CD14-positive monocyte (primary cell): ENCODE measurements around the gene FOXRED2. TPM values are rescaled to one million over a fixed set of nuclear protein-coding genes. Genes with fewer than 3 reads are reported as not detected.
A peak's percentile ranks its signal among the peaks of the same experiment; 100 is the strongest.

Experiments used
- DNase-seq, 3 donors: peaks; one replicate each; pipeline ENCODE4 v3.0.0-alpha.2; 2011 to 2022
- H2AFZ ChIP-seq: 2 replicates; pipeline ENCODE4 v1.6.0; 2012; ENCODE audit warnings: mild to moderate bottlenecking, low read depth, low read length, inconsistent platforms; ENCODE audit not compliant: insufficient read depth, poor library complexity, severe bottlenecking
- H3K27ac ChIP-seq, 2 donors: 1 replicate in 1 of 2; 2 replicates in 1 of 2; pipeline ENCODE4 v1.5.1; 2012 to 2013; ENCODE audit warnings: low read length in 2 of 2, control low read depth in 1 of 2, inconsistent platforms in 1 of 2, low read depth in 1 of 2, mild to moderate bottlenecking in 1 of 2
- H3K27me3 ChIP-seq, 2 donors: one replicate each; pipeline versions ENCODE4 v1.6.0 to v1.6.1; 2011 to 2013; ENCODE audit warnings: low read length in 2 of 2; ENCODE audit not compliant: control insufficient read depth in 2 of 2, insufficient read depth in 2 of 2
- H3K36me3 ChIP-seq, 2 donors: replicated peaks in 1 of 2; 1 replicate in 1 of 2; 2 replicates in 1 of 2; pipeline versions ENCODE4 v1.5.1 to v1.6.1; 2012 to 2013; ENCODE audit warnings: low read length in 2 of 2, control low read depth in 1 of 2, inconsistent platforms in 1 of 2, mild to moderate bottlenecking in 1 of 2; ENCODE audit not compliant: insufficient read depth in 2 of 2, control insufficient read depth in 1 of 2
- H3K4me1 ChIP-seq, 2 donors: 1 replicate in 1 of 2; 2 replicates in 1 of 2; pipeline versions ENCODE4 v1.5.1 to v1.6.1; 2012 to 2013; ENCODE audit warnings: low read length in 2 of 2, control low read depth in 1 of 2, inconsistent platforms in 1 of 2, mild to moderate bottlenecking in 1 of 2, moderate library complexity in 1 of 2; ENCODE audit not compliant: insufficient read depth in 2 of 2, control insufficient read depth in 1 of 2
- H3K4me2 ChIP-seq: replicated peaks from 2 replicates; pipeline ENCODE3; 2012; ENCODE audit warnings: low read length, moderate library complexity, mild to moderate bottlenecking; ENCODE audit not compliant: poor library complexity, severe bottlenecking; ENCODE audit errors: extremely low read depth
- H3K4me3 ChIP-seq, 3 experiments: fragments of 200-600 bp in 1 of 3; sonication (generic) in 1 of 3; replicated peaks in 1 of 3; 1 replicate in 2 of 3; 2 replicates in 1 of 3; pipeline ENCODE4 v1.5.1; 2011 to 2013; ENCODE audit warnings: low read length in 3 of 3, mild to moderate bottlenecking in 3 of 3, control low read depth in 2 of 3, low read depth in 2 of 3, inconsistent platforms in 1 of 3, moderate library complexity in 1 of 3
- H3K79me2 ChIP-seq: 2 replicates; pipeline ENCODE4 v1.6.0; 2012; ENCODE audit warnings: mild to moderate bottlenecking, control low read depth, inconsistent platforms, low read length, moderate library complexity; ENCODE audit not compliant: insufficient read depth
- H3K9ac ChIP-seq: 2 replicates; pipeline ENCODE4 v1.6.0; 2017; ENCODE audit warnings: low read length, mild to moderate bottlenecking; ENCODE audit not compliant: insufficient read depth, poor library complexity, severe bottlenecking
- H3K9me3 ChIP-seq, 2 donors: replicated peaks in 1 of 2; 1 replicate in 1 of 2; 2 replicates in 1 of 2; pipeline versions ENCODE4 v1.5.1 to v1.6.1; 2012 to 2013; ENCODE audit warnings: low read length in 2 of 2, control low read depth in 1 of 2; ENCODE audit not compliant: control insufficient read depth in 1 of 2, insufficient read depth in 1 of 2
- H4K20me1 ChIP-seq: 2 replicates; pipeline ENCODE4 v1.6.0; 2012; ENCODE audit warnings: mild to moderate bottlenecking, low read length, control low read depth, moderate library complexity; ENCODE audit not compliant: insufficient read depth
- H3K27ac Mint-ChIP-seq, 7 donors: one replicate each; pipeline ENCODE4 v1.8.0; 2020; ENCODE audit warnings: mild to moderate bottlenecking in 7 of 7, mixed read lengths in 7 of 7, moderate library complexity in 6 of 7, inconsistent platforms in 2 of 7
- H3K27me3 Mint-ChIP-seq, 3 donors: one replicate each; pipeline ENCODE4 v1.8.0; 2021 to 2022; ENCODE audit warnings: low read depth in 3 of 3, mild to moderate bottlenecking in 3 of 3, mixed read lengths in 3 of 3, moderate library complexity in 3 of 3, inconsistent platforms in 1 of 3
- H3K36me3 Mint-ChIP-seq, 2 donors: one replicate each; pipeline ENCODE4 v1.8.0; 2020; ENCODE audit warnings: mixed read lengths in 2 of 2, inconsistent platforms in 1 of 2, mild to moderate bottlenecking in 1 of 2
- H3K4me1 Mint-ChIP-seq: one replicate; pipeline ENCODE4 v1.8.0; 2020; ENCODE audit warnings: mild to moderate bottlenecking, mixed read lengths
- H3K4me3 Mint-ChIP-seq, 2 donors: one replicate each; pipeline ENCODE4 v1.8.0; 2020; ENCODE audit warnings: mild to moderate bottlenecking in 2 of 2, mixed read lengths in 2 of 2, moderate library complexity in 1 of 2
- H3K9me3 Mint-ChIP-seq, 7 donors: one replicate each; pipeline ENCODE4 v1.8.0; 2020 to 2022; ENCODE audit warnings: mixed read lengths in 7 of 7, mild to moderate bottlenecking in 6 of 7, moderate library complexity in 6 of 7, inconsistent platforms in 2 of 7
- WGBS: methylation state at CpG from one replicate; pipeline ENCODE4 v1.1.5; 2013; ENCODE audit warnings: missing lambda C conversion rate; ENCODE audit not compliant: insufficient coverage; 5-methylcytosine and 5-hydroxymethylcytosine counted together
- intact Hi-C, 2 donors: fragments of 100-400 bp; cut with micrococcal nuclease; formaldehyde crosslinking; loops; one replicate each; pipeline versions ENCODE4 v1.15.0 to v1.15.1; 2023
- polyA plus RNA-seq, 3 donors: library from polyadenylated mRNA; depleted of rRNA in 1 of 3; unstranded in 2 of 3; stranded (reverse) in 1 of 3; fragments of 300-500 nt in 2 of 3; fragments of >200 nt in 1 of 3; fragmentation: Illumina TruSeq in 2 of 3; gene quantifications; 1 replicate in 2 of 3; 2 replicates in 1 of 3; pipeline ENCODE4 v1.2.3, GENCODE V29; 2012 to 2021
- TF ChIP-seq, protein P1 (sequence below): fragments of 200-600 bp; IDR thresholded peaks from one replicate; pipeline ENCODE4 v1.8.0; 2022; ENCODE audit warnings: antibody characterized with exemption, mild to moderate bottlenecking

FOXRED2 gene
- polyA plus RNA-seq, 3 donors: 1.5 to 2.0 (median 1.9) TPM

DNA sequence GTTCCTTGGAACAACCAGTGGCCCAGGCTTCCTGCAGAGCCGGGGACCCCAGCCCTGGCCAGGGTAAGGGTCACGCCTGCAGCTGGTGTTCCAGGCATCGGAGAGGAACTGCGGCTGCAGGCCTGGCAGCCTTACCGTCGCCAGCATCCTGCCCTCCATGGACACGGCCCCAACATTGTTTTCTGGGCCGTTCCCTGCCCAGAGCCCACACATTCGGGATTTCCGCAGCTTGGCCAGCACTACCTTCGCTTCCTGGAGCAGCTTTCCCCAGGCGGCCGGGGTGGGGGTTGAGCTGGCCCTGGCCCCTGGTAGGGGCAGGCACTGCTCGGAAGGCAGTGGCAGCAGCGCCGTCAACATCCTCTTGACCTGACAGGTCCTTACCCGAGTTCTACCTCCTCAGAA is 43.1 kb downstream of the FOXRED2 start:
- Mint-ChIP-seq H3K9me3 (no peaks in the 10 kb centered on the region), H3K4me1 (peaks cover 37% of the 10 kb centered on the region), H3K27me3 (peaks cover 4 to 12% (median 11%) of the 10 kb centered on the region in 3 donors), H3K36me3 (peaks cover 14 to 16% of the 10 kb centered on the region in 2 donors), H3K27ac (no peak overlapping the region), H3K4me3 (no peak overlapping the region)
- H3K9ac ChIP-seq: no peak overlapping the region
- H4K20me1 ChIP-seq: peaks cover 20% of the 10 kb centered on the region
- 63% methylated on average over 15 of the region's 17 CpGs for WGBS
- H3K36me3 ChIP-seq: no peaks in the 10 kb centered on the region
- H2AFZ ChIP-seq: no peak overlapping the region
- peaks cover 4% of the 10 kb centered on the region for H3K79me2 ChIP-seq
- TF ChIP-seq, protein P1, sequence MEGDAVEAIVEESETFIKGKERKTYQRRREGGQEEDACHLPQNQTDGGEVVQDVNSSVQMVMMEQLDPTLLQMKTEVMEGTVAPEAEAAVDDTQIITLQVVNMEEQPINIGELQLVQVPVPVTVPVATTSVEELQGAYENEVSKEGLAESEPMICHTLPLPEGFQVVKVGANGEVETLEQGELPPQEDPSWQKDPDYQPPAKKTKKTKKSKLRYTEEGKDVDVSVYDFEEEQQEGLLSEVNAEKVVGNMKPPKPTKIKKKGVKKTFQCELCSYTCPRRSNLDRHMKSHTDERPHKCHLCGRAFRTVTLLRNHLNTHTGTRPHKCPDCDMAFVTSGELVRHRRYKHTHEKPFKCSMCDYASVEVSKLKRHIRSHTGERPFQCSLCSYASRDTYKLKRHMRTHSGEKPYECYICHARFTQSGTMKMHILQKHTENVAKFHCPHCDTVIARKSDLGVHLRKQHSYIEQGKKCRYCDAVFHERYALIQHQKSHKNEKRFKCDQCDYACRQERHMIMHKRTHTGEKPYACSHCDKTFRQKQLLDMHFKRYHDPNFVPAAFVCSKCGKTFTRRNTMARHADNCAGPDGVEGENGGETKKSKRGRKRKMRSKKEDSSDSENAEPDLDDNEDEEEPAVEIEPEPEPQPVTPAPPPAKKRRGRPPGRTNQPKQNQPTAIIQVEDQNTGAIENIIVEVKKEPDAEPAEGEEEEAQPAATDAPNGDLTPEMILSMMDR: no peak
- no peaks in the 10 kb centered on the region for H3K9me3 ChIP-seq
- H3K27ac ChIP-seq: no peak overlapping the region
- H3K27me3 ChIP-seq: no peaks in the 10 kb centered on the region
- intact Hi-C loops: no loop called here
- H3K4me3 ChIP-seq: no peak overlapping the region
- H3K4me1 ChIP-seq: peaks cover 31 to 33% of the 10 kb centered on the region in 2 donors
- no peak overlapping the region for H3K4me2 ChIP-seq
- DNase-seq: no peak

DNA sequence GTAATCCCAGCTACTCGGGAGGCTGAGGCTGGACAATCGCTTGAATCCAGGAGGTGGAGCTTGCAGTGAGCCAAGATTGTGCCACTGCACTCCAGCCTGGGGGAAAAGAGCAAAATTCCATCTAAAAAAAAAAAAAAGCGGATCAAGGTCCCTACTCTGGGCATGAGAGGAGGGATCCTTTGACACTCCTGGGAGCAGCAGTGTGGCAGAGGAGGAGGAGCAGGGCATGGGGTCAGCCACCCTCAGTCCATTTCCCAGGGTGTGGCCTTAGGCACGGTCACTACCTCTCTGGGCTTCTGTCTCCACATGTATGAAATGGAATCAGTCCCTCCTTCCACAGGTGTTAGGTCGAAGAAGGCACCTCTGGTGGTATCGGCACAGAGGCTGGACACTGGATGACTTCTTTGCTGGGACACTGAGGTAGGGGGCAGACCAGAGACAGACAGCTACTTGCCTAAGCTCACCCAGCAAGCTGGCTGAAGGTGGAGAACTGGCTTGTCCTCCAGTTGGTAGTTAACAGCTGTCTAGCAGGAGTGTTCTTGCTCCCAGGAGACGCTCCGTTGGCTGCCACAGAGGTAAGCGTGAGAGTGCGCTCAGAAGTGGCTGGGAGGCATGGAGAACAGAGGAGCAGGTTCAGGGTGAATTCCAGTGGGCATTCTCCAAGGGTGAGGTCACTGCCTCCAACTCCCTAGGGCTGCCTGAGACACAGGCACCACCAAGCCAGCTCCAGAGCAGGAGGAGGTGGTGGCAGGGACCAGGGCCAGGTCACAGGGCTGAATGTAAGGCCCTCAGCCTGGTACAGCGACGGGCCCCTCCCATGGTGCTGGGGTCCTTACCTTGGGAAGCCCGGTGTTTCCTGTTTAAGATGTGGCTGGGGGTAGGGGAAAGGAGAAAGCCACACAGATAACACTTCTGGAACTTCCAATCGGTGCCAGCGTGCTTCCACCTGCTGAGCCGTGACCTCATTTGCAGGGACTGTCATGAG is 44.9 kb downstream of the FOXRED2 start:
- WGBS: 68% methylated on average over 12 of the region's 16 CpGs
- Mint-ChIP-seq H3K27me3 (peaks cover 4 to 12% (median 8%) of the 10 kb centered on the region in 3 donors), H3K9me3 (no peaks in the 10 kb centered on the region), H3K4me3 (no peak overlapping the region), H3K4me1 (peaks cover 22% of the 10 kb centered on the region), H3K27ac (peak overlapping the region in 1 of 7 donors; percentile 63), H3K36me3 (peaks cover 9 to 11% of the 10 kb centered on the region in 2 donors)
- peaks cover 14 to 22% of the 10 kb centered on the region in 2 donors for H3K4me1 ChIP-seq
- H2AFZ ChIP-seq: no peak overlapping the region
- peaks cover 6% of the 10 kb centered on the region for H4K20me1 ChIP-seq
- no peak overlapping the region for H3K9ac ChIP-seq
- intact Hi-C loops: no loop called here
- H3K27ac ChIP-seq: no peak overlapping the region
- no peaks in the 10 kb centered on the region for H3K36me3 ChIP-seq
- no peaks in the 10 kb centered on the region for H3K27me3 ChIP-seq
- H3K9me3 ChIP-seq: no peaks in the 10 kb centered on the region
- H3K4me2 ChIP-seq: no peak overlapping the region
- TF ChIP-seq, protein P1: no peak
- H3K79me2 ChIP-seq: no peaks in the 10 kb centered on the region
- no peak overlapping the region for H3K4me3 ChIP-seq
- DNase-seq: no peak
